CD4-positive, CD25-positive, alpha-beta regulatory T cell (primary cell): ENCODE data around the gene MRPL27. TPM values are rescaled to one million over a fixed set of nuclear protein-coding genes. Genes with fewer than 3 reads are reported as not detected.
"Not testable (repeated sequence)": the region's sequence is repeated elsewhere in the genome, so short reads cannot be mapped to it uniquely, and the experiment has no call there.

Source experiments
- ATAC-seq, 2 donors: fragments of 150-1000 bp; cut with Tn5 transposase; one replicate each; pipeline ENCODE4 v1.10.0; 2021; ENCODE audit warnings: low read depth in 2 of 2, moderate number of reproducible peaks in 2 of 2, moderate library complexity in 1 of 2
- DNase-seq, 3 donors: peaks; one replicate each; pipeline versions ENCODE4 v3.0.0 to v3.0.0-alpha.2; 2012 to 2022; ENCODE audit warnings: mixed read lengths in 1 of 3
- H3K27ac ChIP-seq: one replicate; pipeline ENCODE4 v1.7.0; 2013; ENCODE audit warnings: mild to moderate bottlenecking, low read length; ENCODE audit not compliant: insufficient read depth, poor library complexity, severe bottlenecking
- H3K27me3 ChIP-seq: one replicate; pipeline ENCODE4 v1.7.0; 2013; ENCODE audit warnings: low read length; ENCODE audit not compliant: control insufficient read depth, insufficient read depth
- H3K36me3 ChIP-seq: one replicate; pipeline ENCODE4 v1.7.0; 2013; ENCODE audit warnings: mild to moderate bottlenecking, low read length, moderate library complexity; ENCODE audit not compliant: control insufficient read depth, insufficient read depth
- H3K4me1 ChIP-seq: 2 replicates; pipeline ENCODE4 v1.7.0; 2013; ENCODE audit warnings: mild to moderate bottlenecking, low read length; ENCODE audit not compliant: insufficient read depth, control insufficient read depth, poor library complexity, severe bottlenecking
- H3K4me3 ChIP-seq: one replicate; pipeline ENCODE4 v1.7.0; 2013; ENCODE audit warnings: low read depth, mild to moderate bottlenecking, low read length, moderate library complexity
- H3K9me3 ChIP-seq, 2 experiments: 1 replicate in 1 of 2; 2 replicates in 1 of 2; pipeline ENCODE4 v1.7.0; 2013; ENCODE audit warnings: low read length in 2 of 2, mild to moderate bottlenecking in 1 of 2, moderate library complexity in 1 of 2; ENCODE audit not compliant: control insufficient read depth in 2 of 2
- H3K27ac Mint-ChIP-seq, 3 donors: one replicate each; pipeline ENCODE4 v1.8.0; 2020 to 2022; ENCODE audit warnings: mild to moderate bottlenecking in 3 of 3, mixed read lengths in 3 of 3, moderate library complexity in 2 of 3
- H3K27me3 Mint-ChIP-seq: one replicate; pipeline ENCODE4 v1.8.0; 2022; ENCODE audit warnings: mild to moderate bottlenecking, mixed read lengths
- H3K36me3 Mint-ChIP-seq: one replicate; pipeline ENCODE4 v1.8.0; 2020; ENCODE audit warnings: mixed read lengths
- H3K4me1 Mint-ChIP-seq, 4 donors: one replicate each; pipeline ENCODE4 v1.8.0; 2020 to 2022; ENCODE audit warnings: mixed read lengths in 4 of 4, mild to moderate bottlenecking in 1 of 4
- H3K4me3 Mint-ChIP-seq, 4 donors: one replicate each; pipeline ENCODE4 v1.8.0; 2020 to 2022; ENCODE audit warnings: mild to moderate bottlenecking in 4 of 4, mixed read lengths in 4 of 4, moderate library complexity in 3 of 4
- H3K9me3 Mint-ChIP-seq, 7 donors: one replicate each; pipeline ENCODE4 v1.8.0; 2020 to 2022; ENCODE audit warnings: mixed read lengths in 7 of 7, mild to moderate bottlenecking in 3 of 7, moderate library complexity in 2 of 7
- polyA plus RNA-seq, 4 donors: library from polyadenylated mRNA; unstranded; fragments of 300-500 nt; fragmentation: Illumina TruSeq; gene quantifications; one replicate each; pipeline ENCODE4 v1.2.3, GENCODE V29; 2021
- total RNA-seq: library from RNA; stranded (reverse); gene quantifications from one replicate; pipeline ENCODE4 v1.2.3, GENCODE V29; 2022

MRPL27 gene
- total and polyA plus RNA-seq, 5 donors from 2014 or later, result 33.5 to 86.7 (median 75.3) TPM

GRCh38 chr17:50333291-50334057 is 39.5 kb downstream of the MRPL27 start:
- H3K36me3 Mint-ChIP-seq, H3K27ac ChIP-seq, H3K36me3 ChIP-seq, H3K9me3 Mint-ChIP-seq, H3K27ac Mint-ChIP-seq, H3K4me1 ChIP-seq, H3K4me1 Mint-ChIP-seq, DNase-seq, H3K4me3 Mint-ChIP-seq, ATAC-seq, H3K4me3 ChIP-seq, H3K9me3 ChIP-seq, H3K27me3 ChIP-seq: not testable (repeated sequence)
- H3K27me3 Mint-ChIP-seq, result peaks cover 16% of the 10 kb centered on the region

- H3K27ac ChIP-seq, result no peak overlapping the region
- Mint-ChIP-seq H3K27ac (peak overlapping the region in 1 of 3 donors; percentile 14), H3K4me1 (peaks cover 0 to 4% (median 0%) of the 10 kb centered on the region in 4 donors), H3K36me3 (no peaks in the 10 kb centered on the region), H3K27me3 (peaks cover 16% of the 10 kb centered on the region), H3K4me3 (no peak overlapping the region), H3K9me3 (peaks cover 0 to 3% (median 0%) of the 10 kb centered on the region in 7 donors)
- peaks cover 2% of the 10 kb centered on the region for H3K27me3 ChIP-seq
- no peak for DNase-seq
- H3K36me3 ChIP-seq, result no peaks in the 10 kb centered on the region
- no peaks in the 10 kb centered on the region for H3K9me3 ChIP-seq
- ATAC-seq, result no peak
- no peaks in the 10 kb centered on the region for H3K4me1 ChIP-seq
- no peak overlapping the region for H3K4me3 ChIP-seq
These were observed 40.8 kb downstream of the MRPL27 start for GRCh38 chr17:50332196-50332595.

GRCh38 chr17:50331085-50331791 is 41.7 kb downstream of the MRPL27 start:
- H3K9me3 Mint-ChIP-seq, result peaks cover 0 to 3% (median 0%) of the 10 kb centered on the region in 7 donors

GRCh38 chr17:50330151-50330775 is 42.7 kb downstream of the MRPL27 start:
- Histone ChIP-seq H3K4me1 (no peaks in the 10 kb centered on the region), H3K27ac (no peak overlapping the region), H3K36me3 (no peaks in the 10 kb centered on the region), H3K27me3 (peaks cover 2% of the 10 kb centered on the region), H3K9me3 (no peaks in the 10 kb centered on the region), H3K4me3 (no peak overlapping the region)
- ATAC-seq, result no peak
- H3K27ac Mint-ChIP-seq, result no peak overlapping the region
- H3K36me3 Mint-ChIP-seq, result no peaks in the 10 kb centered on the region
- peaks cover 0 to 4% (median 0%) of the 10 kb centered on the region in 4 donors for H3K4me1 Mint-ChIP-seq
- peaks cover 0 to 2% (median 0%) of the 10 kb centered on the region in 7 donors for H3K9me3 Mint-ChIP-seq
- H3K27me3 Mint-ChIP-seq, result peaks cover 21% of the 10 kb centered on the region
- no peak for DNase-seq
- no peak overlapping the region for H3K4me3 Mint-ChIP-seq

More at GRCh38 chr17:50331085-50331791, 41.7 kb downstream of the MRPL27 start:
- DNase-seq (no peak), ATAC-seq (no peak)
- Mint-ChIP-seq H3K27ac (no peak overlapping the region), H3K4me1 (peaks cover 0 to 4% (median 0%) of the 10 kb centered on the region in 4 donors), H3K27me3 (peaks cover 21% of the 10 kb centered on the region), H3K36me3 (no peaks in the 10 kb centered on the region), H3K4me3 (no peak overlapping the region)
- Histone ChIP-seq H3K4me1 (no peaks in the 10 kb centered on the region), H3K36me3 (no peaks in the 10 kb centered on the region), H3K27me3 (peaks cover 2% of the 10 kb centered on the region), H3K27ac (no peak overlapping the region), H3K4me3 (no peak overlapping the region), H3K9me3 (no peaks in the 10 kb centered on the region)

- no peak overlapping the region for H3K4me3 Mint-ChIP-seq
- Histone ChIP-seq H3K4me1 (no peaks in the 10 kb centered on the region), H3K27ac (no peak overlapping the region), H3K36me3 (no peaks in the 10 kb centered on the region), H3K9me3 (no peaks in the 10 kb centered on the region), H3K27me3 (peaks cover 2% of the 10 kb centered on the region), H3K4me3 (no peak overlapping the region)
- ATAC-seq, result no peak
- H3K27me3 Mint-ChIP-seq, result peaks cover 21% of the 10 kb centered on the region
- no peak for DNase-seq
- no peak overlapping the region for H3K27ac Mint-ChIP-seq
- H3K36me3 Mint-ChIP-seq, result no peaks in the 10 kb centered on the region
- H3K9me3 Mint-ChIP-seq, result peaks cover 0 to 2% (median 0%) of the 10 kb centered on the region in 7 donors
- peaks cover 0 to 4% (median 0%) of the 10 kb centered on the region in 4 donors for H3K4me1 Mint-ChIP-seq
These were observed 43.3 kb downstream of the MRPL27 start for GRCh38 chr17:50329716-50330115.

- Histone ChIP-seq H3K4me3 (no peak overlapping the region), H3K9me3 (no peaks in the 10 kb centered on the region), H3K4me1 (no peaks in the 10 kb centered on the region), H3K27ac (no peak overlapping the region), H3K36me3 (no peaks in the 10 kb centered on the region), H3K27me3 (peaks cover 2% of the 10 kb centered on the region)
- Mint-ChIP-seq H3K27ac (no peak overlapping the region), H3K27me3 (peaks cover 21% of the 10 kb centered on the region), H3K4me3 (no peak overlapping the region), H3K36me3 (no peaks in the 10 kb centered on the region), H3K9me3 (peaks cover 0 to 2% (median 0%) of the 10 kb centered on the region in 7 donors), H3K4me1 (peaks cover 0 to 2% (median 0%) of the 10 kb centered on the region in 4 donors)
- DNase-seq, result no peak
- no peak for ATAC-seq
These were observed 44.3 kb downstream of the MRPL27 start for GRCh38 chr17:50328363-50329325.

GRCh38 chr17:50326831-50327364 is 46.1 kb downstream of the MRPL27 start:
- Mint-ChIP-seq H3K27ac (no peak overlapping the region), H3K9me3 (no peaks in the 10 kb centered on the region), H3K4me3 (peak overlapping the region in 1 of 4 donors; percentile 45), H3K27me3 (peaks cover 16% of the 10 kb centered on the region), H3K36me3 (no peaks in the 10 kb centered on the region), H3K4me1 (no peaks in the 10 kb centered on the region)
- Histone ChIP-seq H3K27me3 (peaks cover 2% of the 10 kb centered on the region), H3K9me3 (no peaks in the 10 kb centered on the region), H3K4me3 (no peak overlapping the region), H3K27ac (no peak overlapping the region), H3K36me3 (no peaks in the 10 kb centered on the region), H3K4me1 (no peaks in the 10 kb centered on the region)
- no peak for ATAC-seq
- no peak for DNase-seq
